ENCODE measurements around the gene MSH3. TPM values are rescaled to one million over a fixed set of nuclear protein-coding genes. Genes with fewer than 3 reads are reported as not detected.

MSH3 gene
- total and polyA plus RNA-seq, 2 of the 8 experiments (the other 6 are each of a cell fraction or from before 2014, with no cell fraction given), result 3.6 to 22.6 TPM

- TF ChIP-seq CHD7 (IDR thresholded peaks at IDR 0.05; ENCODE audit: insufficient replicate concordance, low read length), result no peak
- peak; percentile 80; the same call in 1 of the 2 replicates for TF ChIP-seq RBBP5 (IDR thresholded peaks at IDR 0.05; ENCODE audit: borderline replicate concordance, low read depth, low read length)
- TF ChIP-seq ATF2 (IDR thresholded peaks at IDR 0.05; ENCODE audit: low read length), result no peak
- TF ChIP-seq USF2 (IDR thresholded peaks at IDR 0.05; ENCODE audit: low read length), result no peak
- peak; percentile 29; the same call in 1 of the 2 replicates for TF ChIP-seq CHD2 (IDR thresholded peaks at IDR 0.05; ENCODE audit: low read length)
Measured at GRCh38 chr5:80654391-80655230, at the start of gene MSH3, which contains the start of gene DHFR (continued).

Data from H1 (cell line).